CD4-positive, CD25-positive, alpha-beta regulatory T cell (primary cell): ENCODE data around the gene ZFAND6. TPM values are rescaled to one million over a fixed set of nuclear protein-coding genes. Genes with fewer than 3 reads are reported as not detected.

Experiments used
- ATAC-seq, 2 donors: fragments of 150-1000 bp; cut with Tn5 transposase; one replicate each; pipeline ENCODE4 v1.10.0; 2021; ENCODE audit warnings: low read depth in 2 of 2, moderate number of reproducible peaks in 2 of 2, moderate library complexity in 1 of 2
- DNase-seq, 3 donors: peaks; one replicate each; pipeline versions ENCODE4 v3.0.0 to v3.0.0-alpha.2; 2012 to 2022; ENCODE audit warnings: mixed read lengths in 1 of 3
- H3K27ac ChIP-seq: one replicate; pipeline ENCODE4 v1.7.0; 2013; ENCODE audit warnings: mild to moderate bottlenecking, low read length; ENCODE audit not compliant: insufficient read depth, poor library complexity, severe bottlenecking
- H3K27me3 ChIP-seq: one replicate; pipeline ENCODE4 v1.7.0; 2013; ENCODE audit warnings: low read length; ENCODE audit not compliant: control insufficient read depth, insufficient read depth
- H3K36me3 ChIP-seq: one replicate; pipeline ENCODE4 v1.7.0; 2013; ENCODE audit warnings: mild to moderate bottlenecking, low read length, moderate library complexity; ENCODE audit not compliant: control insufficient read depth, insufficient read depth
- H3K4me1 ChIP-seq: 2 replicates; pipeline ENCODE4 v1.7.0; 2013; ENCODE audit warnings: mild to moderate bottlenecking, low read length; ENCODE audit not compliant: insufficient read depth, control insufficient read depth, poor library complexity, severe bottlenecking
- H3K4me3 ChIP-seq: one replicate; pipeline ENCODE4 v1.7.0; 2013; ENCODE audit warnings: low read depth, mild to moderate bottlenecking, low read length, moderate library complexity
- H3K9me3 ChIP-seq, 2 experiments: 1 replicate in 1 of 2; 2 replicates in 1 of 2; pipeline ENCODE4 v1.7.0; 2013; ENCODE audit warnings: low read length in 2 of 2, mild to moderate bottlenecking in 1 of 2, moderate library complexity in 1 of 2; ENCODE audit not compliant: control insufficient read depth in 2 of 2
- H3K27ac Mint-ChIP-seq, 3 donors: one replicate each; pipeline ENCODE4 v1.8.0; 2020 to 2022; ENCODE audit warnings: mild to moderate bottlenecking in 3 of 3, mixed read lengths in 3 of 3, moderate library complexity in 2 of 3
- H3K27me3 Mint-ChIP-seq: one replicate; pipeline ENCODE4 v1.8.0; 2022; ENCODE audit warnings: mild to moderate bottlenecking, mixed read lengths
- H3K36me3 Mint-ChIP-seq: one replicate; pipeline ENCODE4 v1.8.0; 2020; ENCODE audit warnings: mixed read lengths
- H3K4me1 Mint-ChIP-seq, 4 donors: one replicate each; pipeline ENCODE4 v1.8.0; 2020 to 2022; ENCODE audit warnings: mixed read lengths in 4 of 4, mild to moderate bottlenecking in 1 of 4
- H3K4me3 Mint-ChIP-seq, 4 donors: one replicate each; pipeline ENCODE4 v1.8.0; 2020 to 2022; ENCODE audit warnings: mild to moderate bottlenecking in 4 of 4, mixed read lengths in 4 of 4, moderate library complexity in 3 of 4
- H3K9me3 Mint-ChIP-seq, 7 donors: one replicate each; pipeline ENCODE4 v1.8.0; 2020 to 2022; ENCODE audit warnings: mixed read lengths in 7 of 7, mild to moderate bottlenecking in 3 of 7, moderate library complexity in 2 of 7
- polyA plus RNA-seq, 4 donors: library from polyadenylated mRNA; unstranded; fragments of 300-500 nt; fragmentation: Illumina TruSeq; gene quantifications; one replicate each; pipeline ENCODE4 v1.2.3, GENCODE V29; 2021
- total RNA-seq: library from RNA; stranded (reverse); gene quantifications from one replicate; pipeline ENCODE4 v1.2.3, GENCODE V29; 2022

Gene ZFAND6
- total and polyA plus RNA-seq, 5 donors from 2014 or later: 94.7 to 124 (median 114) TPM

DNA sequence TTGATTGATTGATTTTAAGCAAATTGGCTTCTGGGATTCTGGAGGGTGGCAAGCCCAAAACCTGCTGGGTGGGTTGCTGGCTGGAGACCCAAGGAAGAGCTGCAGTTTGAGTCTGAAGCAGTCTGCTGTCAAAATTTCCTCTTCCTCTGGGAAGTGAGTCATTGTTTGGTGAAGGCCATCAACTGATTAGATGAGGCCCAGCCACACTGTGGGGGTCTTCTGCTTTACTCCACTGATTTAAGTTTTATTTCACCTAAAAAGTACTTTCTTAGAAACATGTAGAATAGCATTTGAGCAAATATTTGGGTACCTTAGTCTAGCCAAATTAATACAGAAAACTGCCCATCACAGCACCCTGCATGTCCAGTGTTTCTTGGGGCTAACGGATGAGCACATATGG, 127.1 kb downstream of the ZFAND6 start:
- no peak for DNase-seq
- Mint-ChIP-seq H3K4me1 (no peaks in the 10 kb centered on the region), H3K4me3 (no peak overlapping the region), H3K27ac (no peak overlapping the region), H3K27me3 (no peaks in the 10 kb centered on the region), H3K9me3 (peaks cover 0 to 2% (median 0%) of the 10 kb centered on the region in 7 donors), H3K36me3 (peaks cover 54% of the 10 kb centered on the region)
- Histone ChIP-seq H3K27ac (no peak overlapping the region), H3K9me3 (no peaks in the 10 kb centered on the region), H3K4me1 (no peaks in the 10 kb centered on the region), H3K27me3 (no peaks in the 10 kb centered on the region), H3K4me3 (no peak overlapping the region), H3K36me3 (no peaks in the 10 kb centered on the region)
- ATAC-seq: no peak

Other genes with a start within 250 kb of the ZFAND6 start
- gene MTHFS, start 162.7 kb upstream of the ZFAND6 start, total RNA-seq: 12.6 TPM
- gene MTHFS, start 162.7 kb upstream of the ZFAND6 start, polyA plus RNA-seq: 10 to 100 TPM; 75.8 to 88.5 (median 81.9) TPM
- 12.9 TPM for gene BCL2A1, start 88.5 kb upstream of the ZFAND6 start, total RNA-seq
- 10 to 100 TPM; 12.3 to 25.4 (median 19.7) TPM for gene BCL2A1, start 88.5 kb upstream of the ZFAND6 start, polyA plus RNA-seq
- 4.3 TPM for gene FAH, start 93.3 kb downstream of the ZFAND6 start, total RNA-seq
- gene FAH, start 93.3 kb downstream of the ZFAND6 start, polyA plus RNA-seq: 1 to 10 TPM; 2.0 to 2.6 (median 2.3) TPM
- gene CTXND1, start 192.5 kb downstream of the ZFAND6 start, total RNA-seq: not detected
- not detected for gene CTXND1, start 192.5 kb downstream of the ZFAND6 start, polyA plus RNA-seq